Measurements from ENCODE around the gene TRIM2. TPM values are rescaled to one million over a fixed set of nuclear protein-coding genes. Genes with fewer than 3 reads are reported as not detected.

Gene TRIM2
- total RNA-seq, 1 experiment from 2014 or later = 7.0 TPM

Other genes with a start within 250 kb of the TRIM2 start
- 12.3 and 19.4 TPM in 2 replicates for gene MND1, start 140.2 kb downstream of the TRIM2 start, total RNA-seq (2014; rRNA removed; shearing (Covaris generic); ENCODE audit: low replicate concordance)